HCT116 (cell line): ENCODE data around the gene RGS11. TPM values are rescaled to one million over a fixed set of nuclear protein-coding genes. Genes with fewer than 3 reads are reported as not detected.

Source experiments
- ATAC-seq: fragments of 200-7000 bp; cut with Tn5 transposase; 2 replicates; pipeline ENCODE4 v1.9.1; 2020; ENCODE audit warnings: mild to moderate bottlenecking, moderate library complexity
- BruUV-seq: library from RNA; stranded (reverse); fragments of 400-500 nt; replicated peaks from 2 replicates; lab custom pipeline; 2021; lab: Mats Ljungman, UMichigan
- CTCF ChIA-PET: fragments of 300-600 bp; sonication (Branson Sonifier 250); formaldehyde crosslinking; loops from one replicate; lab custom pipeline; 2021; ENCODE audit warnings: antibody characterized with exemption; lab: Charles Lee
- POLR2A ChIA-PET: fragments of 300-600, 350-600 bp; sonication (Branson Sonifier 250); formaldehyde crosslinking; loops from one replicate; lab custom pipeline; 2021; ENCODE audit warnings: antibody characterized with exemption; lab: Charles Lee
- RAD21 ChIA-PET, 2 experiments: fragments of 300-600 bp; sonication (Branson Sonifier 250); formaldehyde crosslinking; loops; one replicate each; lab custom pipeline; 2023; ENCODE audit warnings: low total read pairs in 2 of 2; ENCODE audit not compliant: uncharacterized antibody in 2 of 2, unreplicated experiment in 2 of 2, low non-redundant PET in 1 of 2; lab: Charles Lee
- DNase-seq: peaks from one replicate; pipeline ENCODE4 v3.0.0-alpha.2; 2010; ENCODE audit warnings: low read depth, low spot score
- H2AFZ ChIP-seq: fragments of 200-600 bp; shearing (Covaris generic), sonication (generic); 2 replicates; pipeline ENCODE4 v1.6.1; 2017; ENCODE audit warnings: low read depth, mixed run types, mixed read lengths, antibody characterized with exemption, low read length; ENCODE audit not compliant: poor library complexity, severe bottlenecking
- H3K27ac ChIP-seq: 2 replicates; pipeline ENCODE4 v1.5.1; 2012; ENCODE audit warnings: low read depth, low read length
- H3K27me3 ChIP-seq: fragments of 200-600 bp; sonication (generic); 2 replicates; pipeline ENCODE4 v1.6.1; 2016; ENCODE audit warnings: mixed run types, low read length, mixed read lengths; ENCODE audit not compliant: insufficient read depth
- H3K36me3 ChIP-seq, 2 experiments: fragments of 200-500 bp in 1 of 2; fragments of 200-600 bp in 1 of 2; sonication (Bioruptor generic) in 1 of 2; sonication (generic) in 1 of 2; 2 replicates each; pipeline versions ENCODE4 v1.5.1 to v1.6.1; 2014 to 2016; ENCODE audit warnings: low read length in 2 of 2, inconsistent platforms in 1 of 2, mixed read lengths in 1 of 2, mixed run types in 1 of 2; ENCODE audit not compliant: insufficient read depth in 2 of 2, control insufficient read depth in 1 of 2
- H3K4me1 ChIP-seq, 2 experiments: fragments of 200-600 bp in 1 of 2; sonication (generic) in 1 of 2; 2 replicates each; pipeline versions ENCODE4 v1.5.1 to v1.6.1; 2012 to 2017; ENCODE audit warnings: low read length in 2 of 2, inconsistent platforms in 1 of 2, mild to moderate bottlenecking in 1 of 2, mixed read lengths in 1 of 2, mixed run types in 1 of 2, moderate library complexity in 1 of 2; ENCODE audit not compliant: insufficient read depth in 2 of 2, control insufficient read depth in 1 of 2
- H3K4me2 ChIP-seq: fragments of 200-600 bp; sonication (generic); 2 replicates; pipeline ENCODE4 v1.6.1; 2017; ENCODE audit warnings: mixed run types, low read length, mixed read lengths
- H3K4me3 ChIP-seq, 2 experiments: fragments of 200-600 bp in 1 of 2; sonication (generic) in 1 of 2; replicated peaks in 1 of 2; 2 replicates each; pipeline ENCODE4 v1.5.1; 2011 to 2016; ENCODE audit warnings: low read length in 2 of 2, control low read depth in 1 of 2, low read depth in 1 of 2, mild to moderate bottlenecking in 1 of 2, mixed read lengths in 1 of 2, mixed run types in 1 of 2
- H3K79me2 ChIP-seq: fragments of 200-600 bp; sonication (generic); 2 replicates; pipeline ENCODE4 v1.6.1; 2017; ENCODE audit warnings: mild to moderate bottlenecking, mixed run types, low read length, moderate library complexity, mixed read lengths; ENCODE audit not compliant: insufficient read depth
- H3K9ac ChIP-seq: fragments of 200-600 bp; sonication (generic); 2 replicates; pipeline ENCODE4 v1.6.1; 2016; ENCODE audit warnings: low read length, mixed read lengths
- H3K9me2 ChIP-seq: fragments of 200-600 bp; sonication (generic), shearing (Covaris generic); 2 replicates; pipeline ENCODE4 v1.6.1; 2017; ENCODE audit warnings: mixed run types, mild to moderate bottlenecking, moderate library complexity; ENCODE audit not compliant: insufficient read depth
- H3K9me3 ChIP-seq, 2 experiments: fragments of 200-500 bp in 1 of 2; fragments of 200-600 bp in 1 of 2; sonication (Bioruptor generic) in 1 of 2; sonication (generic) in 1 of 2; 2 replicates each; pipeline ENCODE4 v1.6.1; 2014 to 2017; ENCODE audit warnings: low read length in 2 of 2, mixed read lengths in 2 of 2, inconsistent platforms in 1 of 2, low read depth in 1 of 2, mild to moderate bottlenecking in 1 of 2, mixed run types in 1 of 2, moderate library complexity in 1 of 2; ENCODE audit not compliant: control insufficient read depth in 1 of 2, insufficient read depth in 1 of 2
- H4K20me1 ChIP-seq: fragments of 200-600 bp; sonication (generic), shearing (Covaris generic); 2 replicates; pipeline ENCODE4 v1.6.1; 2017; ENCODE audit warnings: mixed run types, mild to moderate bottlenecking, moderate library complexity; ENCODE audit not compliant: insufficient read depth
- ATF3 ChIP-seq: IDR thresholded peaks from 2 replicates; pipeline ENCODE4 v1.6.1; 2012
- CBX3 ChIP-seq: IDR thresholded peaks from 2 replicates; pipeline ENCODE4 v1.6.1; 2012; ENCODE audit warnings: low read depth
- CEBPB ChIP-seq: IDR thresholded peaks from 2 replicates; pipeline ENCODE4 v1.6.1; 2012; ENCODE audit warnings: low read depth
- EZH2 ChIP-seq: fragments of 200-600 bp; sonication (generic); IDR thresholded peaks from 2 replicates; pipeline ENCODE4 v1.6.1; 2017; ENCODE audit warnings: antibody characterized with exemption, mixed run types
- FOSL1 ChIP-seq: IDR thresholded peaks from 2 replicates; pipeline ENCODE4 v1.6.1; 2012; ENCODE audit warnings: low read depth
- MAX ChIP-seq: IDR thresholded peaks from 2 replicates; pipeline ENCODE4 v1.6.1; 2012
- POLR2AphosphoS5 ChIP-seq: IDR thresholded peaks from 2 replicates; pipeline ENCODE4 v1.6.1; 2011; ENCODE audit warnings: mild to moderate bottlenecking, low read depth, low read length, moderate library complexity
- SIN3A ChIP-seq: IDR thresholded peaks from 2 replicates; pipeline ENCODE4 v1.6.1; 2012; ENCODE audit warnings: low read depth
- SP1 ChIP-seq: IDR thresholded peaks from 2 replicates; pipeline ENCODE4 v1.6.1; 2012; ENCODE audit warnings: low read depth
- ZFX ChIP-seq: fragments of 450-650 bp; IDR thresholded peaks from 2 replicates; pipeline ENCODE4 v1.6.1; 2017
- ZNF274 ChIP-seq: fragments of 200-500 bp; sonication (Bioruptor generic); IDR thresholded peaks from 2 replicates; pipeline ENCODE4 v1.6.1; 2014; ENCODE audit warnings: mild to moderate bottlenecking, low read depth, low read length, inconsistent platforms
- intact Hi-C: fragments of 100-400 bp; cut with micrococcal nuclease; formaldehyde crosslinking; loops from 2 replicates; pipeline ENCODE4 v1.10.0; 2022
- total RNA-seq: library from RNA; stranded (reverse); gene quantifications from one replicate; pipeline ENCODE4 v1.2.1, GENCODE V29; 2021; ENCODE audit not compliant: unreplicated experiment

The RGS11 gene
- total RNA-seq, 1 experiment from 2014 or later: not detected

GRCh38 chr16:309476-309875 lies 33.7 kb upstream of the RGS11 start (continued):
- no peak for TF ChIP-seq SP1
- no peak for TF ChIP-seq MAX
- TF ChIP-seq POLR2AphosphoS5: no peak
- TF ChIP-seq ATF3: no peak
- no peak for TF ChIP-seq SIN3A
- no peak for TF ChIP-seq EZH2
- TF ChIP-seq FOSL1: no peak

- Histone ChIP-seq H4K20me1 (no peaks in the 10 kb centered on the region), H2AFZ (no peak overlapping the region), H3K4me2 (no peak overlapping the region), H3K9me2 (no peaks in the 10 kb centered on the region), H3K79me2 (no peaks in the 10 kb centered on the region), H3K4me3 (no peak overlapping the region), H3K9me3 (no peaks in the 10 kb centered on the region), H3K9ac (no peak overlapping the region), H3K27ac (no peak overlapping the region), H3K27me3 (no peaks in the 10 kb centered on the region), H3K36me3 (no peaks in the 10 kb centered on the region; a peak in 1 of 4 replicates), H3K4me1 (no peaks in the 10 kb centered on the region)
- DNase-seq (no peak), ATAC-seq (no peak)
- no peak for TF ChIP-seq CBX3
- no peak for TF ChIP-seq ZNF274
- TF ChIP-seq ZFX: no peak
- no peak for TF ChIP-seq CEBPB
- no peak for TF ChIP-seq EZH2
- TF ChIP-seq ATF3: no peak
- TF ChIP-seq FOSL1: no peak
- CTCF ChIA-PET: no interaction called here
- POLR2A ChIA-PET: no interaction called here
- no TSS peak for BruUV-seq
- RAD21 ChIA-PET: no interaction called here
- intact Hi-C loops: no loop called here
These were observed 32.1 kb upstream of the RGS11 start for GRCh38 chr16:307691-308312.
